H1 (cell line): ENCODE measurements around the gene RNGTT. TPM values are rescaled to one million over a fixed set of nuclear protein-coding genes. Genes with fewer than 3 reads are reported as not detected.

Source experiments
- CTCF ChIA-PET: fragments of 300-600 bp; sonication (Branson Sonifier 250); formaldehyde crosslinking; loops from one replicate; lab custom pipeline; 2021; ENCODE audit not compliant: partially characterized antibody; lab: Charles Lee
- POLR2A ChIA-PET: fragments of 300-600 bp; sonication (Branson Sonifier 250); formaldehyde crosslinking; loops from one replicate; lab custom pipeline; 2021; ENCODE audit warnings: inconsistent platforms; ENCODE audit not compliant: partially characterized antibody; lab: Charles Lee
- DNase-seq, 2 experiments: peaks; one replicate each; pipeline versions ENCODE4 v3.0.0 to v3.0.0-alpha.2; 2010 to 2022; ENCODE audit warnings: low spot score in 2 of 2, low read depth in 1 of 2, mixed read lengths in 1 of 2
- FAIRE-seq: peaks from 2 replicates; lab custom pipeline; 2011; peaks lifted over from hg19 to GRCh38; lab: Jason Lieb, UNC
- H2AFZ ChIP-seq: 2 replicates; pipeline ENCODE4 v1.8.1; 2012; ENCODE audit warnings: low read length, inconsistent platforms
- H2AK5ac ChIP-seq: 2 replicates; pipeline ENCODE4 v1.6.1; 2013; ENCODE audit warnings: low read depth, low read length
- H2BK120ac ChIP-seq: replicated peaks from 2 replicates; pipeline ENCODE3; 2013; ENCODE audit warnings: low read depth, low read length, inconsistent platforms
- H2BK12ac ChIP-seq: 2 replicates; pipeline ENCODE4 v1.6.1; 2013; ENCODE audit warnings: low read depth, low read length
- H2BK15ac ChIP-seq: 2 replicates; pipeline ENCODE4 v1.6.1; 2013; ENCODE audit warnings: low read length
- H2BK20ac ChIP-seq: 2 replicates; pipeline ENCODE4 v1.6.1; 2013; ENCODE audit warnings: low read length
- H2BK5ac ChIP-seq: 2 replicates; pipeline ENCODE4 v1.6.1; 2013; ENCODE audit warnings: low read depth, low read length
- H3K14ac ChIP-seq: 2 replicates; pipeline ENCODE4 v1.6.1; 2013; ENCODE audit warnings: inconsistent platforms; ENCODE audit not compliant: insufficient read length
- H3K18ac ChIP-seq: 2 replicates; pipeline ENCODE4 v1.6.1; 2013; ENCODE audit warnings: low read length; ENCODE audit errors: extremely low read depth
- H3K23ac ChIP-seq: 2 replicates; pipeline ENCODE4 v1.6.1; 2013; ENCODE audit warnings: inconsistent platforms; ENCODE audit not compliant: insufficient read length
- H3K23me2 ChIP-seq: 2 replicates; pipeline ENCODE4 v1.6.1; 2013; ENCODE audit warnings: low read depth, low read length
- H3K27ac ChIP-seq: 2 replicates; pipeline ENCODE4 v1.6.1; 2011; ENCODE audit warnings: low read depth, low read length, inconsistent platforms
- H3K27me3 ChIP-seq, 4 experiments: replicated peaks in 1 of 4; 1 replicate in 1 of 4; 2 replicates in 3 of 4; pipeline versions ENCODE4 v1.6.1 to v1.8.1; 2011 to 2013; ENCODE audit warnings: low read length in 3 of 4, mild to moderate bottlenecking in 3 of 4, inconsistent platforms in 2 of 4, mixed read lengths in 2 of 4, moderate library complexity in 1 of 4; ENCODE audit not compliant: control insufficient read depth in 3 of 4, insufficient read depth in 3 of 4; ENCODE audit errors: extremely low read depth in 1 of 4
- H3K36me3 ChIP-seq, 4 experiments: 2 replicates each; pipeline versions ENCODE4 v1.6.1 to v1.8.1; 2011 to 2013; ENCODE audit warnings: mild to moderate bottlenecking in 4 of 4, low read length in 3 of 4, moderate library complexity in 2 of 4, control low read depth in 1 of 4, inconsistent platforms in 1 of 4; ENCODE audit not compliant: insufficient read depth in 4 of 4, control insufficient read depth in 2 of 4
- H3K4ac ChIP-seq: replicated peaks from 2 replicates; pipeline ENCODE3; 2013; ENCODE audit warnings: low read length, low read depth, mixed read lengths, inconsistent platforms; ENCODE audit not compliant: insufficient read length
- H3K4me1 ChIP-seq, 4 experiments: replicated peaks in 1 of 4; 1 replicate in 1 of 4; 2 replicates in 3 of 4; pipeline versions ENCODE4 v1.6.1 to v1.8.1; 2011 to 2013; ENCODE audit warnings: low read length in 3 of 4, inconsistent platforms in 2 of 4, mixed read lengths in 1 of 4; ENCODE audit not compliant: insufficient read depth in 4 of 4, control insufficient read depth in 3 of 4
- H3K4me2 ChIP-seq, 2 experiments: 2 replicates each; pipeline versions ENCODE4 v1.6.1 to v1.8.1; 2011 to 2013; ENCODE audit warnings: low read depth in 2 of 2, low read length in 2 of 2, control low read depth in 1 of 2, inconsistent platforms in 1 of 2, mild to moderate bottlenecking in 1 of 2; ENCODE audit not compliant: insufficient read depth in 1 of 2
- H3K4me3 ChIP-seq, 4 experiments: fragments of 200-600, 300-600 bp in 1 of 4; sonication (generic), shearing (Covaris generic), sonication (Bioruptor Twin) in 1 of 4; 2 replicates each; pipeline versions ENCODE4 v1.5.1 to v1.8.1; 2011 to 2016; ENCODE audit warnings: low read length in 4 of 4, low read depth in 3 of 4, control low read depth in 2 of 4, inconsistent platforms in 2 of 4, mild to moderate bottlenecking in 2 of 4, mixed read lengths in 1 of 4, moderate library complexity in 1 of 4; ENCODE audit not compliant: insufficient read depth in 2 of 4; ENCODE audit errors: extremely low read depth in 1 of 4
- H3K56ac ChIP-seq: replicated peaks from 2 replicates; pipeline ENCODE3; 2013; ENCODE audit warnings: low read depth, mild to moderate bottlenecking, mixed read lengths, low read length, inconsistent platforms; ENCODE audit not compliant: insufficient read length
- H3K79me1 ChIP-seq: 2 replicates; pipeline ENCODE4 v1.6.1; 2013; ENCODE audit warnings: low read depth, low read length, control low read depth
- H3K79me2 ChIP-seq, 2 experiments: 2 replicates each; pipeline versions ENCODE4 v1.6.1 to v1.8.1; 2012 to 2013; ENCODE audit warnings: low read length in 2 of 2, mild to moderate bottlenecking in 2 of 2, inconsistent platforms in 1 of 2; ENCODE audit not compliant: insufficient read depth in 2 of 2, control insufficient read depth in 1 of 2
- H3K9ac ChIP-seq, 4 experiments: replicated peaks in 1 of 4; 1 replicate in 1 of 4; 2 replicates in 3 of 4; pipeline versions ENCODE4 v1.6.1 to v1.8.1; 2011 to 2013; ENCODE audit warnings: low read depth in 3 of 4, low read length in 3 of 4, control low read depth in 2 of 4, mild to moderate bottlenecking in 2 of 4, moderate library complexity in 2 of 4, inconsistent platforms in 1 of 4; ENCODE audit errors: extremely low read depth in 1 of 4
- H3K9me3 ChIP-seq, 2 experiments: 2 replicates each; pipeline versions ENCODE4 v1.6.1 to v1.8.1; 2012 to 2013; ENCODE audit warnings: mild to moderate bottlenecking in 2 of 2, moderate library complexity in 2 of 2, control low read depth in 1 of 2, inconsistent platforms in 1 of 2, low read depth in 1 of 2, low read length in 1 of 2, mixed read lengths in 1 of 2; ENCODE audit not compliant: insufficient read depth in 2 of 2
- H4K20me1 ChIP-seq, 2 experiments: replicated peaks in 1 of 2; 2 replicates each; pipeline versions ENCODE3 to v1.8.1; 2011 to 2013; ENCODE audit warnings: inconsistent platforms in 2 of 2, low read length in 2 of 2, mild to moderate bottlenecking in 1 of 2; ENCODE audit not compliant: insufficient read depth in 2 of 2, control insufficient read depth in 1 of 2
- H4K5ac ChIP-seq: 2 replicates; pipeline ENCODE4 v1.6.1; 2013; ENCODE audit warnings: low read length, low read depth, mixed read lengths, inconsistent platforms; ENCODE audit not compliant: insufficient read length
- H4K8ac ChIP-seq: 2 replicates; pipeline ENCODE4 v1.8.0; 2013; ENCODE audit warnings: mild to moderate bottlenecking, moderate library complexity, low read length, inconsistent platforms; ENCODE audit not compliant: insufficient read depth; ENCODE audit errors: extremely low read depth
- H4K91ac ChIP-seq: replicated peaks from 2 replicates; pipeline ENCODE3; 2013; ENCODE audit warnings: low read length, mixed read lengths, inconsistent platforms; ENCODE audit not compliant: insufficient read length
- WGBS, 2 experiments: shearing (Covaris generic) in 1 of 2; methylation state at CpG; one replicate each; pipeline versions ENCODE4 v1.1.6 to v1.1.7; 2013 to 2015; ENCODE audit warnings: low lambda C conversion rate in 2 of 2, mixed read lengths in 2 of 2, inconsistent platforms in 1 of 2, low coverage in 1 of 2, missing lambda C conversion rate in 1 of 2; ENCODE audit not compliant: insufficient replicate concordance in 2 of 2, insufficient coverage in 1 of 2, insufficient read length in 1 of 2; ENCODE audit errors: extremely low coverage in 1 of 2, missing lambda C conversion rate in 1 of 2; 5-methylcytosine and 5-hydroxymethylcytosine counted together
- polyA plus RNA-seq, 7 experiments: library from polyadenylated mRNA; depleted of rRNA in 3 of 7; stranded (reverse) in 5 of 7; unstranded in 2 of 7; fragments of >200 nt in 5 of 7; fragments of 200-250 nt in 2 of 7; gene quantifications; 1 replicate in 5 of 7; 2 replicates in 1 of 7; 4 replicates in 1 of 7; pipeline versions ENCODE4 v1.2.1 to v1.2.3, GENCODE V29; 2011 to 2013; ENCODE audit warnings: missing spikeins in 2 of 7, mixed read lengths in 2 of 7
- total RNA-seq: library from RNA; stranded (reverse); fragmentation: NEBNext Ultra II Directional; extraction: Animal tissue kit (Norgen Biotek cat#: 25700); gene quantifications from 2 replicates; pipeline ENCODE4 v1.2.1, GENCODE V29; 2021
- TF ChIP-seq, protein P1 (sequence below): IDR thresholded peaks from 2 replicates; pipeline ENCODE4 v1.6.1; 2012; ENCODE audit warnings: low read length, inconsistent platforms

RNGTT gene
- total and polyA plus RNA-seq, 2 of the 8 experiments (the other 6 are each of a cell fraction or from before 2014, with no cell fraction given), result 3.6 to 21.2 TPM

DNA sequence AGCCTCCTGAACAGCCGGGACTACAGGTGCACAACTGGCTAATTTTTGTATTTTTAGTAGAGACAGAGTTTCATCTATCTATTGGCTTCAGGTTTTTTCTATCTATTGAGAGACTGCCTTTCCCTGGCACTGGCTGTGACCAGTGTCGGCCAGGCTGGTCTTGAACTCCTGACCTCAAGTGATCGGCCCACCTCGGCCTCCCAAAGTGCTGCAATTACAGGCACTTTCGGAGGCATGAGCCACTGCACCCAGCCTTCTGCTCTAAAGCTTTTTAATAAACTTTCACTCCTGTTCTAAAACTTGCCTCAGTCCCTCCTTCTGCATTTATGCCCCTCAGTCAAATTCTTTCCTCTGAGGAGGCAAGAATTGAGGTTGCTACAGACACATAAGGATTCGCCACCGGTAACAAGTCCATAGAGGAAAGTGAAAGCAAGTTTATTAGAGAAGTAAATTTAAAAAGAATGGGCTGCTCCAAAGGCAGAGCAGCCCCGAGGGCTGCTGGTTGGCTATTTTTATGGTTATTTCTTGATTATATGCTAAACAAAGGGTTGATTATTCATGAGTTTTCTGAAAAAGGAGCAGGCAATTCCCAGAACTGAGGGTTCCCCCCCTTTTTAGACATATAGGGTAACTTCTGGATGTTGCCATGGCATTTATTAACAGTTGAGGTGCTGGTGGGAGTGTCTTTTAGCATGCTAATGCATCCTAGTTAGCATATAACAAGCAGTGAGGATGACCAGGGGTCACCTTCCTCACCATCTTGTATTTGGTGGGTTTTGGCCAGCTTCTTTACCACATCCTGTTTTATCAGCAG is 44.8 kb upstream of the RNGTT start:
- H3K27me3 ChIP-seq, result no peaks in the 10 kb centered on the region
- no peaks in the 10 kb centered on the region for H3K9me3 ChIP-seq
- FAIRE-seq, result no peak
- CTCF ChIA-PET, result interaction anchor here (1.3 kb wide), 1 partner anchor 13 kb away, joined by 3 read pairs; no protein-coding TSS in a partner anchor
- TF ChIP-seq, protein P1, sequence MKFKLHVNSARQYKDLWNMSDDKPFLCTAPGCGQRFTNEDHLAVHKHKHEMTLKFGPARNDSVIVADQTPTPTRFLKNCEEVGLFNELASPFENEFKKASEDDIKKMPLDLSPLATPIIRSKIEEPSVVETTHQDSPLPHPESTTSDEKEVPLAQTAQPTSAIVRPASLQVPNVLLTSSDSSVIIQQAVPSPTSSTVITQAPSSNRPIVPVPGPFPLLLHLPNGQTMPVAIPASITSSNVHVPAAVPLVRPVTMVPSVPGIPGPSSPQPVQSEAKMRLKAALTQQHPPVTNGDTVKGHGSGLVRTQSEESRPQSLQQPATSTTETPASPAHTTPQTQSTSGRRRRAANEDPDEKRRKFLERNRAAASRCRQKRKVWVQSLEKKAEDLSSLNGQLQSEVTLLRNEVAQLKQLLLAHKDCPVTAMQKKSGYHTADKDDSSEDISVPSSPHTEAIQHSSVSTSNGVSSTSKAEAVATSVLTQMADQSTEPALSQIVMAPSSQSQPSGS, result no peak
- no peak overlapping the region for H3K18ac ChIP-seq
- no peaks in the 10 kb centered on the region for H3K36me3 ChIP-seq
- H4K20me1 ChIP-seq, result no peaks in the 10 kb centered on the region
- H3K56ac ChIP-seq, result no peak overlapping the region
- H3K4me2 ChIP-seq, result no peak overlapping the region; a peak in 1 of 4 replicates
- H4K91ac ChIP-seq, result no peak overlapping the region
- H2BK120ac ChIP-seq, result no peak overlapping the region
- no peak overlapping the region for H2BK12ac ChIP-seq
- H3K4me3 ChIP-seq, result no peak overlapping the region
- no peaks in the 10 kb centered on the region for H3K79me1 ChIP-seq
- H2BK20ac ChIP-seq, result no peak overlapping the region
- H2BK5ac ChIP-seq, result no peak overlapping the region
- H3K79me2 ChIP-seq, result no peaks in the 10 kb centered on the region
- POLR2A ChIA-PET, result interaction anchor here (1.5 to 1.8 kb wide), 2 partner anchors 13 to 73 kb away, joined by 5 to 6 read pairs; partner anchors contain the start of gene PNRC1
- H3K9ac ChIP-seq, result no peak overlapping the region
- 85% methylated on average over 8 of the region's 8 CpGs; no CpG with 5 or more reads in 1 of the 2 experiments for WGBS, 2 experiments
- no peak overlapping the region for H2AK5ac ChIP-seq
- peaks cover 3 to 11% (median 6%) of the 10 kb centered on the region in 4 experiments; a peak in 6 of 7 replicates for H3K4me1 ChIP-seq
- H3K23ac ChIP-seq, result no peak overlapping the region
- no peak overlapping the region for H2BK15ac ChIP-seq
- H3K23me2 ChIP-seq, result no peaks in the 10 kb centered on the region; the same call in 1 of the 2 replicates
- H2AFZ ChIP-seq, result no peak overlapping the region
- H3K27ac ChIP-seq, result no peak overlapping the region
- no peak overlapping the region for H4K5ac ChIP-seq
- no peak for DNase-seq
- no peak overlapping the region for H4K8ac ChIP-seq
- no peak overlapping the region for H3K14ac ChIP-seq
- H3K4ac ChIP-seq, result no peak overlapping the region
